NAMALWA (cell line): Measurements from ENCODE around the gene CAPZB.

Experiments
- DNase-seq: peaks from one replicate; pipeline ENCODE4 v3.0.0-alpha.2; 2015; ENCODE audit warnings: low spot score

Gene CAPZB

DNA sequence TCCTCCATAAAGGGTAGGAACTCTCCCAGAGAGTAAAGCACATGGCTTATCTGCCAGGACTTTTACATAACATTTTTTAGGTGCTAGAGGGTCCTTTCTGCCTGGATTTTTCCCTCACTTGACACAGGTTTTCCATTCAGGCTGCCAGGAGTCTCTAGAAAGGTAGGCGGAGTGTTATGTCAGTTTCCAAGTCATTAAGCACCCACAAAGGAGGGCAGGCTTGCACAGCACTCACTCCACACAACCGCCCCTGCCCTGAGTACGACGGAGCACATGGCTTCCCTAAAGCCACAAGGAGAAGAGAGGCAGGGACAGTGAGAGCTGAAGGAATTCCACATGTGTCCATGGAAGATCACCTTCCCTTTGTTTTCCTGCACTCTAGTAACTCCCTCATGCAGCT is 55.7 kb downstream of the CAPZB start:
- DNase-seq: no peak

DNA sequence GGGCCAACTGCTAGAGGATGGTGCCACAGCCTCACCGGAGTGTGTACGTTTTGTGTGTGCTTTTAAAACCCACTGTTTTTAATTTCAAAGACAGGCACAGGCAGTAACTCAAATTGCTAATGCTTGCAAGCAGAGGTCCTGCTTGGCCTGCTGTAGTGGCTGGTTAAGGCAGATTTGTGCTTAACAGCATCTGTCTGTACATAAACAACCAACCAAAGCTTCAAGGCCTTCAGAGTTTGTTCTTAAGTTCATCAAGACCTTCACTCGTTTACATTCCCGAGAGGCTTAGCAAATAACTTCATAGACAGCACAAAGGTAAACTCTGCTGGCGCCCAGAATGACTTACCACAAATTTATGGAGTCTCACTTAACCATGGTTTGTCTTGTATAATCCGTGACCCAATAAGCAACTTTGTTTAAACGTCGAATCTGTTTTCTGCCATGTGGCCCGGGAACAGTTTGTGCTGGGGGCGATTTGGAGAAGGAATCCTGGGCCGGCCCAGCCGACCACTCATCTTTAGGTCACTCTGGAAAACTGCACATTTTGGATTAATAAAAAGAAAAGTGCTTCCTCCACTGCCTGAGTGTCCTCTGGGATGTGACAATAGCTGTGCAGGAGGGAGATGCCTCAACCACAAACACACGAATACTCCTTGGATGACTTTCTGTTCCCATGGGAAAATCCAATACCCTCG is 58.1 kb downstream of the CAPZB start:
- no peak for DNase-seq

DNA sequence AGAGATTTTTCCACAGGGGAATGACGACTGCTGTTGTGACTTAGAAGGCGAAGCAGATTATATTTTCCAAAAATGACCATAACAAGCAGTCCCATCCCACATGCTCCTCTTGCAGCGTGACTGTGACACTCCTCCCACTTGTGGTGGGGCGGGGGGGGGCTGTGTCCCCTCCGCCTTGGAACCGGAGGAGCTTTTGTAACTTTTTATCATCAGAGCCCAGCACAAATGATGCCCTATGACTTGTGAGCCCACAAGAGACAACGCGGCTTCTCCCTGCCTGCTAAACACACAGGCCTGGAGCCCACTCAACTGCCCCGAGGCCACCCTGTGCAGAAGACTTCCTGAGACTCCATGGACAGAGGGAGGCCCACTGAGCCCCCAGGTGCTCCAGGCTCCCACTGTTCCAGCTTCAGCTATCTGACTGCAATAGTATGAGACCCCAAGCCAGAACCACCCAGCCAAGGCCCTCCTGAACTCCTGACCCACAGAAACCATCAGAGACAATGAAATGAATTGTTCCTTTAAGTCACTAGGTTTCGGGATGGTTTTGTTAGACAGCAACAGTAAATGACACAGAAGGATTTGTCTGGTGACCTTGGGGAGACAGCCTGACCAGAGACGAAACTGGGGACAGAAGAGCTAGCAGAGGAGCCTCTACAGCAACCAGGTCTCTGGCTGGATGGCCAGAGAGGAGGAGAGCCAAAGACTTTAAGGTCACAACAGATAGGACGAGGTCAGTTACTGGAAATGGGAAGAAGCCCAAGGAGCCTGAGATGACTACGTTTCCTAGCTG is 58.8 kb downstream of the CAPZB start:
- no peak for DNase-seq

DNA sequence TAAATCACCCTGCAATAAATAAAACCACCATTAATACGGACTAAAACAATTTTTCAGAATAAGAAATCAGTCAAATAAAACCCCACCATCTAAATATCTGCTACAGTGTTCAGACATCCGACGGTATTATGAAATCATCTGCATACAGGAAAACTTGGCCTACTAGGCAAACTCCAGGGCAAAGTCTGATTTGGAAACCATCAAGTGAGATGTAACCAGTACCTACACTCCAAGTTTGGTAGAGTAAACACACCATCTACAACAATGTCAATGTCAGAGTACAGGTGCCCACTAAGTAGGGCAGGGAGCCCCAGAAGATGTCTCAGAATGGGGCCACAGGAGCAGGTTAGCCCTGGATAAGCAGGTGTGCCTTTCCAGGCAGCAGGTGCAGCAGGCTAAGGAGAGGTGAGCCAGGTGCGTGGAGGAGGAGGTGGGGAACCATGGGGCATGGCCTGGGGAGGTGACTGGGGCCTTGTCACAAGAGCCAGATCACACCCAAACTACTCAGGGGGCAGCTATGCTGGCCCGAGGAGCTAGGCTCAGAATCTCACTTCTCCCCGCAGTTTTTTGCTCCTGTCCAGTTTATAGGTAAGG is 59.6 kb downstream of the CAPZB start:
- no peak for DNase-seq

DNA sequence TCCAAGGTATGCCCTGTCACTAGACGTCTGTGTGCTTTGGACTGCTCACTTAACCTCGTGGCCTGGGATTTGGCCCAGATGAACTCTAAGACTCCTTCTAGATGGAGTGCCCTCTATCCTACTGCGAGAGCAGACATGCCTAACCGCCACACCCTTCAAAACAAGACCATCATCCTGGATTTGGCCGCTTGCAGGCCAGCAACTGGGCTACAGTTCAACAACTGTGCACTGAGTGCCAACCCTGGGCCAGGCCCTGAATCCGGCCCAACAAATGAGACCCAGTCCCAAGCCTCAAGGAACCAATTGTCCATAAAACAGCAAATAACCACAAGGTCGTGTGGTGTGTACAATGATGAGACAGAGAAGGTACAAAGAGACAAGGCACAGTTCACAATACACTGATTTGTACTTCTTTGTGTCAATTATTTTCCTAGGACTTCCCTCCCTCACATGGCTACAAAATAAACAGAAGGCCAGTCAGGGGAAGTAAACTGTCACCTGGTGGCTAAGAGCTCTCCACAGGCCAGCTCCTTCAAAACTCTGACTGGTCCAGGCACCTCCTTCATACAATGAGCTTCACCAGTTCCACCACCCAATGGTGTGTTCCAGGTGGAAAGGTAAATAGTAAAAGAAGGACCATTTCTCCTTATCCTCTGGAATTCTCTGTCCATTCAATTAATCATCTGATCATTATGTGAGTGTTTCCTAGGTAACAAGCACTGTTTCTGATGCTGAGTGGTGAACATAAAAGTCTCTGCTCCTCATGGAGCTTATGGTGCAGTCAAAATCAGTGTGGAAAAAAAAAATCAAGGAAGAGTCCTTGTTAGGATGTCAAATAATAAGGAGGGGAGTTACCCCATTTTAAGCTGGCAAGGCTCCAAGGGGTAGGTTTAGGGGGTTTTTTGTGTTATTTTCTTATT is 60.4 kb downstream of the CAPZB start:
- no peak for DNase-seq

DNA sequence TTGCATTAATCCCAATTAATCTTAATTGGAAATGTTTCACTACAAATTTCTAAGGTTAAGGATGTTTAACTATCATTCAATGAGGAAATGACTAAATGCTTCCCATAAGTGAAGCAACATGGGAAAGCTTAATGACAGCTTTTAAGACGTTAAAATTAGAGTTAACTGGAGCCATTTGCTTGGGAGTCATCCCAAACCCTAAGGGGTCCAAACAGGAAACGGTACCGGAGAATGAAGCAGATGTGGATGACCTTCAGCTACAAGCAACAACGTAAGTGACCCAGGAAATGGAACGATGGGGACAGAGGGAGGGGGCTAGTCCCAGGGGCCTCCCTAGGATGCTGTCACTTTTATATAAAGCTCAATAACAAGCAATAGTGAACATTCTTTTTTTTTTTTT is 62.2 kb downstream of the CAPZB start:
- no peak for DNase-seq

DNA sequence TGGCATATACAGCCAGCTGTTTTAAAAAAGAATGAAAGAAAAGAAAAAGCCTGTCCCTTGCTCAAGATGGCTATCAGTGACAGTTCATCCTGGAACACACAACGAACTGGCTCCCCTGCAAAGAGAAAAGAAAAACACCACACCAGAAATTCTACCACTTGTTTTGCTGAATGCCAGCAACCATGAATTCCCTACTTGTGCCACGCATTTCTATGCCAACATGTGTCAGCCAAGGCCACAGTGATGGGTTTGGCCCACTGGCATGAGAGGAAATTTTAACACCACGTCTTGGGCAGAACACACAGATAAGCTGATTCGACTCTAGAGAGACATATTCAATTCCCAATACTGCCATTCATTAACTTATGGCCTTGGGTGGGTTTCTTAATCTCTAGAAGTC is 64.0 kb downstream of the CAPZB start:
- DNase-seq: no peak

DNA sequence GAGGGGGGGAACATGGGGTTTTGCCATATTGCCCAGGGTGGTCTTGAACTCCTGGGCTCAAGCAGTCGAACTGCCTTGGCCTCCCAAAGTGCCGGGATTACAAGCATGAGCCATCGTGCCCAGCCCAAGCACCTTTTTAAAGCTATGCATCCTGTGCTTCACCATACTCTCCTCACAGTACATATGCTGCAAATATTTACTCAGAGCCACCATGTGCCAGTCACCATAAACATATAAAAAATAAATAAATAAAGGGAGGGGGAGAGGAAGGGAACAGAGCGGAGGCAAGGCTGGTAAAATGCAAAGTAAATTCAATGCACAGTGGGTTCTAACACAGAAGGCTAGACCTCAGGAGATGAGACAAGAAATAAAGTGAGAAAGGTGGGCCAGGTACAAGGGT is 64.7 kb downstream of the CAPZB start:
- DNase-seq: no peak

DNA sequence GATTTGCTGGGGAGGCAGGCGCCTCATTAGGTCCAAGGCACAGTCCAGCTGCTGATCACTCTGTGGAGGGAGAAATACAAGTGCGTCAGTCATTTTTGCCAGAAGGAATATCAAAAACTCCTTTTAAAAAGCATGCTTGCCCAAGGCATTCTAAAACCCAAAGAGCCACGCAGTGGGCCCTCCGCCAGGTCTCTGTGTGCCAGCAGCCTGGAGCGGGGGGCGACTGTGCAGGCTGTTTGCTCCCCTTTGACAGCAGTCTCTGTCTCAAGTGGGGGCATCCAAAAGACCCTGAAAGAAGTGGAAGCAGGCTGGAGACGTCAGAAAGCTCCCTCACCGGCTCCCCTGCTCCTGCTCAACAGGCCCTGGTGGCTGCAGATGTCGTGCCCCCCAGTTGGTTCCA is 65.6 kb downstream of the CAPZB start:
- no peak for DNase-seq

DNA sequence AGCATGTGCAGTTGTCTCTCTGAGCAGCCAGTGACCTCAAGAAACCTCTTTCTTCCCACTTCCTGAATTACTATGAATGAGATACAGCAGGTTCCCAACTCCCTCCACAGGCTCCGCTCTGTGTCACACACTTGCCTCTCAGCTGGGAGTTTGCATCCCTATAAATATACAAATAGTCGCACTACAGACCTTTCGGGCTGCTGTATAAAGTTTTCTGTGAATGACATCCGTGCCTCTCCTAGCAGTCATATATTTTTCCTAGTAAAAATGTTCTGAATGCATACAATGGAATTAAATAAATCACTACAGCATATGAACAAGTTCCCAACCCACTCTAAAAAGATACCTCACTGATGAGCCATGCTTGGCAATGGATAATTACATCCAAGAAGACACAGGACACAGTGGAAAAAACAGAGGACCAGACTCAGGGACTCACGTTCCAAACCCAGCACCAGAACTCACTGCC is 66.8 kb downstream of the CAPZB start:
- DNase-seq: no peak

DNA sequence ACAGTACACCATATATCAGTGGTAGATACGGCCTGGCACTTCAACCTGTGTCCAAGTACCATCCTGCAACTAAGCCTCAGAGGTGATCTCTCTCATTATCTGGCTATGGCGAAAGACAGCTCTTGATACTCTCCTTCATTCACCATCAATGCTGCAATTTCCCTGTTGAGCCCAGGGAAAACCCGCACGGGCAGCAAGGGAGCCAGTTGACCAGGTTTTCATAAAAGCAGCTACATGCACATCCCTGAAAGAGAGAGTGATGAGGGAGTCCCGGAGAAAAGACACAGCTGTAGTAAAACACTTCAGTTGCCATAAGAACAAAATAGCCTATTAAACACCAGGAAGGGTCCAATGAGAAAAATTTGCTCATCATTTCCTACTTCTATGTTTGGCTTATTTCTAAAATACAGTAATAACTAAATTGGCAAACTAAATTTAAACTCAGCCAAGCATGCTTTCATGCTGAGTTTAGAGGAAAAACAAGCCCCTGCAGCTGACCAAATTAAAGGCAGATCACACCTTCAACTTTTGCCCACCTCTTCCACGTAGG is 68.3 kb downstream of the CAPZB start:
- no peak for DNase-seq

DNA sequence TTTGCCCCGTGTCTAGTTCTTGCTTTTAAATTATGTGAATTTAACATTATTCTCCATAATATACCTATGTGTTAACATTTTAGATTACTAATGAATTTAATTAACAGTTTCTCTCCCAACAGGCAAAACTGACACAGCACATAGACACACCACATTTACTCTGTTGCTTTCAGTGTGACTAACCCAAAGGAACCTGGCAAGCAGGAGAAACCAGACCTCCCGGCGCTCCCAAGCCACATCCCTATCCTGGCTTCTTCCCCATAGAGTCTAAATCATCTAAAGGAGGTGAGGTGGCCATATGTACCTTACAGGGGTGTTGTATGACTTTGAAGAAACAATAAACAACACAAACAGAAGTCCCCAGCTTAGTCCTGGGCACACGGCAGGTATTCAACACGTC is 69.2 kb downstream of the CAPZB start:
- DNase-seq: no peak

DNA sequence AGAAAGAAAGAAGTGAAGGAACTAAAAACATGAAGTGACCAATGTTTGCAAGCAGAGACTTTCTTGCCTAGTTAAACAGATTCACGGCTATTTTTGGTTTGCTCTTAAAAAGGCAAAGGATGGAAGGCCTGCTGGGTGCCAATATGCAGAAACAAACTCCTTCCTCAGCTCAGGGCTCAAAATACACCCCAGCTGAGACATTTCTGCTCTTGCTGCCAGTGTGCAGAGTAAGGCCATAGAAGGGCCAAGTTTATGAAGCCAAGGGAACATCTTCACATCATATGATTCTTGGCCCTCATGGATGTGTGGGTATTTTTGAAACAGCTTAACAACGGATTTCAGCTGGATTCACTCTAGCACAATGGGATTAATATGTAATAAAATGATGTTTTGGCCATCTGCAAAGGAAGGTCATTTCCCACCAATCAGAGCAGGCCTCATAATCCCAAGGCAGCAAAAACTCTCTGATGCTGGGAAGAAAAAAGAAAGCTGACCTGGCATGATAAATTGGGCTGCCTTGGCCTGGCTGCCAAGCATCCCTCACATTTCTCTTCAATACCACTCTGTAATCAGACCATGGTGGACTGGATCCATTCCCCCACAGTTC is 70.7 kb downstream of the CAPZB start:
- no peak for DNase-seq

DNA sequence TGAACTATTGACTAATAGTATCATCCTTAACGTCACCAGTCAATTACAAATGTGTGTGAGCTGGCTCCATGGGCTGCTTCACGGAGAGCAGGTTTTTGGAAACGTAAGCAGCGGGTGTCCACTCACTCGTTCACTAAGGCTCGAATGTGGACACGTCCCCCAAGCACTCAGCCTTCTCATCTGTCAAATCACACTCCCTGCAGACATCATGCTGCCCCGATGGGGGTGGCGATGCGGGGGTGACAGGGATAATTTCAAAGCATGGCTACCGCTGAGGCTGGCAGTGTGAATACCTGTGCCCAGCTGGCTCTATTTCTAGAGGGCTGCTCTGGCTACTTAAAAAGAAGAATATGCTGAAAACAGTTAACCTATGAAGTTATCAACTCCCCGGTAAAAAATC is 71.3 kb downstream of the CAPZB start:
- DNase-seq: no peak

DNA sequence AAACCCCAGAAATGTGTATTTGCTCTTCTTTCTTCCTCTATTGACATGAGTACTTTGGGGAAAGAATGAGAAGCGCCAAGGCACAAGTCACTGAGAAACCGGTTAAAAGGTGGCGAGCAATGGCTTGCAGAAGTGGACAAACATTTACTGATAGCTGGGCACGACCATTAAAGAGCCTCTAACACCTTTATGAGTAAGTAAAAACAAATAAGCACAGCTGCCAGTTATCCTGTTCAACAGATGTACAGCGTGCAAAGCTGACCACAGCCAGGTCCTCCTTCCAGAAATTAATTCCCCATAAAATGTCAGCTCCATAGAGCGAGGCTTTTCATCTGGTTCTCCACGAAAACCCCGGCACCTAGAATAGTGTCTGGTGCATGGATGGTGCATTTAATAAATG is 72.7 kb downstream of the CAPZB start:
- no peak for DNase-seq

DNA sequence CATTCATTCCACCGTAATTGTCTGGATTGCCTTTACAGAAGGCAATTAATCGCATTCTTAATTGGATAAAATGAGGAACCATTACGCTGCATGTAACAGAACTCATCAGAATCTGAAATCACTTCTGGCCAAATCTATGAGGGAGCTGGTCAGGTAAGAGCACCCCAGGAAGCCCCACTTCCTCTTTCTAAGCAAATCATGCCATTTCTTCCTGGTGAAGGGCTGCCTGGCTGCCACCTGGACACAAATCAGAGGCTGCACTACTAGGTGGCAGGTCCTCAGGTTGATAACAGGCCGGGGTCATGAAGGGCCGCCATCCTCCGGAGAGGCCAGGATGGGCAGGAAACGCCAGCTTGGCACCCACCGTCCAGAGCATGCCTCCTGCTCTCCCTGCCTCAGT is 73.7 kb downstream of the CAPZB start:
- peak; percentile 12 for DNase-seq

DNA sequence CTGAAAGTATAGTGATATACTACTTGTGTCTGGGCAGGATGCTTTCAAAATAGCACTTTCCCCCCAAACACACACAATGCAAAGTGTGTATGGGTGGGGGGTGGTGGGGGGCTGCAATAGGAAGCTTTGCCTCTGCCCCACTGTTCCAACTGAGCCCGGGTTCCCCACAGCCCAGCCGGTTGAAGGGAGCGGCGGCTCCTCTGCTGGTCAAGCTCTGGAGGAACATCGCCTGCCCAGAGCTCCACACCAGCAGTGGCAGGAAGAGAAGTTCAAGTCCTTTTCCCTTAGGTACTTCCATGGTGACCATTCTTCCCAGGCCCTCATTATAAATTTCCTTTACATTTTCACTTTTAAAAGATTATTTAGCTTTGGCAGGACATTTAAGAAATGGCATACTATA is 74.9 kb downstream of the CAPZB start:
- no peak for DNase-seq

DNA sequence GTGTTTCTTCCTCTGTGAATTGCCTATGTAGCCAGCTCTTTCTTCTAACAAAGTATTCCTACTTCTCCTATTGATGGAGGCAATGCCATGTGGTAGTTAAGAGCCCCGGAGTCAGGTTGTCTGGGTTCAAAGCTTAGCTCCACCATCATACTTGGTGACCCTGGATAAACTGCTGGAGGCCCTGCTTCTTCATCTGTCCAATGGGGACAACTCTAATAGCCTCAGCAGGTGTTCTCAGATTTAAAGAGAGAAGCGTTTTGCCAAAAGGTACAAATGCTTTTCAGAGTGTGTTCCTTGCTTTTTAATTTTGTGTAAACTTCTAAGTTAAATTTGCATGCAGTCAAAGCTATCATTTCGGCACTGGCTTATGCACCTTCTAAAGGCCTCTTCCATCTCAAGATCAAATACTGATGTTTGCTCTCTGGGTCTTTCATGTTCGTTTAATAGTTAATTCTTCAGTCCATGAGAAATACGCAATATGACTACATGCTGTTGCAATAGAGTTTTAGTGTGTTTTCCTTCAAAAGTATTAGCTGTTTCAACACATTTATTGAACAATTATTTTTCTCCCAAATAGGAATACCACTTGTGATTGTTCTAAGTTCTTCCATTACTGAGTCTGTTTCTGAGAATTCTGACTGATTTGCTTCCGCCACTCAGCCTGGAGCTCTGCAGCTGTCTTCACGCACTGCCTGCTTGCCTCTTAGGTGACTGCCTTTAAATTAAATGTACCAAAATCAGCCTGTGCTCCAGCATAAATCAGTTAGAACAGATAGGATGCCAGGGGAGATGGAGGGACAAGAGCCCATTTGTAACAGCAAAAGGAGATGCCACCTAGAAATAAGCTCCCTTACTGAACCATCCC is 75.6 kb downstream of the CAPZB start:
- DNase-seq: no peak

DNA sequence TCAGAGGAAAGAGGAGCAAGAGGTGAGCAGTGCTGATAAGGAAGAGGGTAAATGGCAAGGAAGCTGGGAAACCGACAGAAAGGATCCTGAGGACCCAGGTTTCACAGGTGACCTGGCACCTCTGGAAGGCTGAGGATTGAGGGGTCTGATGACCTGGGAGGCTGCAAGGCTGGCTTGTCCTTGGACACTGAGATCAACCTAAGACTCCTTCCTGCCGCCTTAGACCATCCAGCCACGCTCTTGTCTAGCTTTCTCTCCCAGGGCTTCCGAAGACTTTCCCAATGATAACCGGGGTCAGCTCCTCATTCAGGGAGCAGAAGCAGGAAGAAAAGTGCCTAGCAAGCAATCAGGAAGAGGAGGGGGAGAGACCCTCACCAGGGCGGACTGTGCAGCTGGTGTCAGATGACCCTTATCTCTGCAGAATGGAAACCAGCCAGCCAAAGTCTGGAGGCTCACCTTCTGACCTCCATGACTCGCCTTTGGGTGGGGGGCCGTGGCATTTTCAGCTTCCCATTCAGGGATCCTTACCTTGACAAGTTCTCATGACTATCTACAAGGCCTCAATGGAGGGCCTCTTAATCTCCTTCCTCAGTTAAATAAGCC is 77.7 kb downstream of the CAPZB start:
- no peak for DNase-seq

DNA sequence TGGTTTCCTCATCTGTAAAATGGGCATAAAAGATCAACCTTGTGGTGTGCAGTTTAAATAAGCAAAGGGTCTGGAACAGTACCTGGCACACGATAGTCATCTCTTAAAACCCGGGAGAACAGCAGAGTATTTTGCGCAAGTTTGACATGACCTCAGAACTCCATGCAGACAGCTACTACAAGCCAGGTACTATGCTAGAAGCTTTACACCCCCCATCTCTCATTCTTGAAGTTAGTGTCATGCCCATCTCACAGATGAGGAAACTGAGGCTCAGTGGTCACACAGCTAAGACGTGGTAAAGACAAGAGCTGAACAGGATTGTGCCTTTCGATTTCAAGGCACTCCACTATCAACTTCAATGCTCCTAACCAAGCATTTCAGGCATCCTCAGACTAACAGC is 78.7 kb downstream of the CAPZB start:
- DNase-seq: no peak
